ENCODE results near the gene TMEM138.

Gene TMEM138

GRCh38 chr11:61342207-61342803 lies 19.9 kb upstream of the TMEM138 start:
- DNase-seq, result no peak

GRCh38 chr11:61343792-61344745 lies 18.1 kb upstream of the TMEM138 start:
- no peak for DNase-seq

GRCh38 chr11:61345170-61345610 lies 17.0 kb upstream of the TMEM138 start:
- DNase-seq, result no peak

GRCh38 chr11:61345954-61346843 lies 16.0 kb upstream of the TMEM138 start:
- DNase-seq, result no peak

- DNase-seq, result no peak
These were observed 14.2 kb upstream of the TMEM138 start for GRCh38 chr11:61347916-61348461.

- no peak for DNase-seq
These were observed 12.9 kb upstream of the TMEM138 start for GRCh38 chr11:61349189-61349751.

- DNase-seq, result no peak
These were observed 12.3 kb upstream of the TMEM138 start for GRCh38 chr11:61349916-61350315.

GRCh38 chr11:61350336-61350735 lies 11.8 kb upstream of the TMEM138 start:
- no peak for DNase-seq

- DNase-seq, result no peak
These were observed 11.4 kb upstream of the TMEM138 start for GRCh38 chr11:61350803-61351202.

GRCh38 chr11:61352038-61352437 lies 10.1 kb upstream of the TMEM138 start:
- DNase-seq, result no peak

- no peak for DNase-seq
These were observed 8.8 kb upstream of the TMEM138 start for GRCh38 chr11:61353131-61354067.

GRCh38 chr11:61354208-61354607 lies 8.0 kb upstream of the TMEM138 start:
- DNase-seq, result no peak

- no peak for DNase-seq
These were observed 5.5 kb upstream of the TMEM138 start for GRCh38 chr11:61356706-61357105.

- no peak for DNase-seq
These were observed 4.8 kb upstream of the TMEM138 start for GRCh38 chr11:61357233-61357893.

GRCh38 chr11:61357894-61358239 lies 4.3 kb upstream of the TMEM138 start:
- no peak for DNase-seq

- DNase-seq, result no peak
These were observed 3.6 kb upstream of the TMEM138 start for GRCh38 chr11:61358566-61358965.

- no peak for DNase-seq
These were observed 2.7 kb upstream of the TMEM138 start for GRCh38 chr11:61359516-61359915.

GRCh38 chr11:61361237-61361740 lies 885 bp upstream of the TMEM138 start:
- no peak for DNase-seq

GRCh38 chr11:61362542-61362875 lies 335 bp downstream of the TMEM138 start:
- DNase-seq, result peak; percentile 41

GRCh38 chr11:61364012-61364675 lies 2.0 kb downstream of the TMEM138 start:
- no peak for DNase-seq
